NCI-H2171 treated with DMSO at 0.1 percent for 48 hours (cell line): ENCODE results near the gene AOC3.
"Not testable (repeated sequence)": the region's sequence is repeated elsewhere in the genome, so short reads cannot be mapped to it uniquely, and the experiment has no call there.

Experiments
- DNase-seq: peaks from one replicate; lab custom pipeline; 2025; lab: John Stamatoyannopoulos, UW

AOC3 gene

GRCh38 chr17:42844271-42844670 lies 6.7 kb upstream of the AOC3 start, which contains the start of gene AOC2:
Gene AOC2 (plus strand): TSS chr17:42844580. CDS start chr17:42844627, 47 bp downstream.
- DNase-seq = no peak

- no peak for DNase-seq
These were observed 6.0 kb upstream of the AOC3 start for GRCh38 chr17:42844761-42845555.

DNA sequence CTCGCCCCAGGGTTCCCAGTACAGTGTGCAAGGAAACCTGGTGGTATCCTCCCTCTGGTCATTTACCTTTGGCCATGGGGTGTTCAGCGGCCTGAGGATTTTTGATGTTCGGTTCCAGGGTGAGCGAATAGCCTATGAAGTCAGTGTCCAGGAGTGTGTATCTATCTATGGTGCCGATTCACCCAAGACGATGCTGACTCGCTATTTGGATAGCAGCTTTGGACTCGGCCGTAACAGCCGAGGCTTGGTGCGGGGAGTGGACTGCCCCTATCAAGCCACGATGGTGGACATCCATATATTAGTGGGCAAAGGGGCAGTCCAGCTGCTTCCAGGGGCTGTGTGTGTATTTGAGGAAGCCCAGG lies 5.5 kb upstream of the AOC3 start:
- DNase-seq = no peak

DNA sequence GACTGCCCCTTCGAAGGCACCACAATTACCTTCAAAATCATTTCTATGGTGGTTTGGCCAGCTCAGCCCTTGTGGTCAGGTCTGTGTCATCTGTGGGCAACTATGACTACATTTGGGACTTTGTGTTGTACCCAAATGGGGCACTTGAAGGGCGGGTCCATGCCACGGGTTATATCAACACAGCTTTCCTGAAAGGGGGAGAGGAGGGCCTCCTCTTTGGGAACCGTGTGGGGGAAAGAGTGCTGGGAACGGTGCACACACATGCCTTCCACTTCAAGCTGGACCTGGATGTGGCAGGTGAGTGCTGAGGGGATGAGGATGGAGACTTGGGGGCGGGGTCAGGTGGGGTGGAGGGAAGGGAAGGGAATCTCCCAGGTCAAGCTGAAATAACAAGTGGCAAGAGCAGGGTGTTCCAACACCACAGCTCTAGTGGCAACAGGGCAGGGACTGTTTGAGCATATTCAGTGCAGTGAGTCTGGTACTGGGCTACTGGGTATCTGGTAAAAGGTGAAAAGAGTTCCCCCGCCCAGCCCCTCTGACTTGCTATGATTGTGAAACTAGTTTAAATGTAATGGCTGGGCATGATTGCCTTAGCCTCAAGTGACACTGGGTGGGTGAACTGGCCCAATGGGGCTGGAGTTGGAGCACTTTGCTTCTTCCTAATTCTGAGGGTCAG lies 4.9 kb upstream of the AOC3 start:
- DNase-seq = no peak

GRCh38 chr17:42846594-42847280 lies 4.3 kb upstream of the AOC3 start:
- DNase-seq = no peak

DNA sequence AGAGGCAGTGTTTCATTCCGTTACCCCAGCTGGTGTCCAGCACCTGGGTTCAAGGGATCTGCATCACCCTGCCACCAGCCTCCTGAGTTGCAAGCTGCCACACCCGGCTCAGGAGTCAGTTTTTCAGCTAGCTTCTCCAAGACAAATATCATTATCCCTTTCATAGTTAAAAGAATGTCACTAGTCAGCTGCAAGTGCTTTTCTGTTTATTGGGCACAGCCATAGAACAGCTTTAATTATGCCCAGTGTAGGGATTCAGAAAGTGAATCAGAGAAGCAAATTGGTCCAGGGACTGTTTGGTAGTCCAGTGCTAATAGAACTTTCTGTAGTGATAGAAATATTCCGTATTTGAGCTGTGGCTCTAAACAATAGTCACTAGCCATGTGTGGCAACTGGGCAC lies 2.9 kb upstream of the AOC3 start:
- DNase-seq = no peak

DNA sequence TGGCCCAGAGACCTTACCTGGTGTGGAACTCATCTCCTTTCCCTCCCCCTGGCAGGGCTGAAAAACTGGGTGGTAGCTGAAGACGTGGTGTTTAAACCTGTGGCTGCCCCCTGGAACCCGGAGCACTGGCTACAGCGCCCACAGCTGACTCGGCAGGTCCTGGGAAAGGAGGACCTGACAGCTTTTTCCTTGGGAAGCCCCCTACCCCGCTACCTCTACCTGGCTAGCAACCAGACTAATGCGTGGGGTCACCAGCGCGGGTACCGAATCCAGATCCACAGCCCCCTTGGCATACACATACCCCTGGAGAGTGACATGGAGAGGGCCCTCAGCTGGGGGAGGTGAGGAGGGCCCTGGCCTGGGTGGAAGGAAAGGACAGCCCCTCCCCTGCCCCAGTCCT lies 2.0 kb upstream of the AOC3 start:
- DNase-seq = no peak

GRCh38 chr17:42849451-42850181 lies 1.4 kb upstream of the AOC3 start:
- no peak for DNase-seq

DNA sequence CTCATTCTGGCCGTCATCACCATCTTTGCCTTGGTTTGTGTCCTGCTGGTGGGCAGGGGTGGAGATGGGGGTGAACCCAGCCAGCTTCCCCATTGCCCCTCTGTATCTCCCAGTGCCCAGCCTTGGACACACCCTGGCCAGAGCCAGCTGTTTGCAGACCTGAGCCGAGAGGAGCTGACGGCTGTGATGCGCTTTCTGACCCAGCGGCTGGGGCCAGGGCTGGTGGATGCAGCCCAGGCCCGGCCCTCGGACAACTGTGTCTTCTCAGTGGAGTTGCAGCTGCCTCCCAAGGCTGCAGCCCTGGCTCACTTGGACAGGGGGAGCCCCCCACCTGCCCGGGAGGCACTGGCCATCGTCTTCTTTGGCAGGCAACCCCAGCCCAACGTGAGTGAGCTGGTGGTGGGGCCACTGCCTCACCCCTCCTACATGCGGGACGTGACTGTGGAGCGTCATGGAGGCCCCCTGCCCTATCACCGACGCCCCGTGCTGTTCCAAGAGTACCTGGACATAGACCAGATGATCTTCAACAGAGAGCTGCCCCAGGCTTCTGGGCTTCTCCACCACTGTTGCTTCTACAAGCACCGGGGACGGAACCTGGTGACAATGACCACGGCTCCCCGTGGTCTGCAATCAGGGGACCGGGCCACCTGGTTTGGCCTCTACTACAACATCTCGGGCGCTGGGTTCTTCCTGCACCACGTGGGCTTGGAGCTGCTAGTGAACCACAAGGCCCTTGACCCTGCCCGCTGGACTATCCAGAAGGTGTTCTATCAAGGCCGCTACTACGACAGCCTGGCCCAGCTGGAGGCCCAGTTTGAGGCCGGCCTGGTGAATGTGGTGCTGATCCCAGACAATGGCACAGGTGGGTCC lies 607 bp downstream of the AOC3 start:
- not testable (repeated sequence) for DNase-seq

DNA sequence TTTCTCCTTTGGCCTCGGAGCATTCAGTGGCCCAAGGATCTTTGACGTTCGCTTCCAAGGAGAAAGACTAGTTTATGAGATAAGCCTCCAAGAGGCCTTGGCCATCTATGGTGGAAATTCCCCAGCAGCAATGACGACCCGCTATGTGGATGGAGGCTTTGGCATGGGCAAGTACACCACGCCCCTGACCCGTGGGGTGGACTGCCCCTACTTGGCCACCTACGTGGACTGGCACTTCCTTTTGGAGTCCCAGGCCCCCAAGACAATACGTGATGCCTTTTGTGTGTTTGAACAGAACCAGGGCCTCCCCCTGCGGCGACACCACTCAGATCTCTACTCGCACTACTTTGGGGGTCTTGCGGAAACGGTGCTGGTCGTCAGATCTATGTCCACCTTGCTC lies 1.4 kb downstream of the AOC3 start:
- no peak for DNase-seq

GRCh38 chr17:42853004-42853403 lies 2.0 kb downstream of the AOC3 start:
- no peak for DNase-seq

- no peak for DNase-seq
These were observed 2.6 kb downstream of the AOC3 start for GRCh38 chr17:42853597-42853967.

DNA sequence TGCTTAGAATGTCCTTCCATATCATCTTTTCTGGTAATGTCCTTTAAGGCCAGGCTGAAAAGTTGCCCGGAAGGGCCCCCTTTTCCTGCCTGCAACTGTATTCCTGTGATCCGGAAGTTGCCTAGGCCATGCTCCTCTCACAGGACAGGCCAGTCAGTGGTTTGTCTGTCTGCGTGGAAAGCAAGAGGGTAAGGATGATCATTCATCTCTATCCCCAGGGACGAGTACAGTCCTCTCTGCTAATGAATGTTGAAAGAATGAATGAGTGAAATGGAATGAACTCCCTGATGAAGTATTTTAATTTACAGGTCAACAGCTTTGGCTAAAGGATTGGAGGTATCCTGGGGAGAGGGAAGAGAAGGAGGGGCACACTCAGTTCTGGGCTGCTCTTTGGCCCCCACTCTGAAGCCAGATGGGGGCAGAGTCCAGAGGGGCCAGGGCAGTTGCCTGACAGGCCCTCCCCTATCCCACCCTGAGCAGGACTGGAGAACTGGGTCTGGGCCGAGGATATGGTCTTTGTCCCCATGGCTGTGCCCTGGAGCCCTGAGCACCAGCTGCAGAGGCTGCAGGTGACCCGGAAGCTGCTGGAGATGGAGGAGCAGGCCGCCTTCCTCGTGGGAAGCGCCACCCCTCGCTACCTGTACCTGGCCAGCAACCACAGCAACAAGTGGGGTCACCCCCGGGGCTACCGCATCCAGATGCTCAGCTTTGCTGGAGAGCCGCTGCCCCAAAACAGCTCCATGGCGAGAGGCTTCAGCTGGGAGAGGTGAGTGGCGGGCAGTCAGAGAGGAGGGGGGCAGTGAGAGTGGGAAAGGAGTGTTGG lies 3.2 kb downstream of the AOC3 start:
- DNase-seq = no peak

- no peak for DNase-seq
These were observed 4.1 kb downstream of the AOC3 start for GRCh38 chr17:42855048-42855596.

GRCh38 chr17:42856093-42856492 lies 5.1 kb downstream of the AOC3 start:
- not testable (repeated sequence) for DNase-seq

DNA sequence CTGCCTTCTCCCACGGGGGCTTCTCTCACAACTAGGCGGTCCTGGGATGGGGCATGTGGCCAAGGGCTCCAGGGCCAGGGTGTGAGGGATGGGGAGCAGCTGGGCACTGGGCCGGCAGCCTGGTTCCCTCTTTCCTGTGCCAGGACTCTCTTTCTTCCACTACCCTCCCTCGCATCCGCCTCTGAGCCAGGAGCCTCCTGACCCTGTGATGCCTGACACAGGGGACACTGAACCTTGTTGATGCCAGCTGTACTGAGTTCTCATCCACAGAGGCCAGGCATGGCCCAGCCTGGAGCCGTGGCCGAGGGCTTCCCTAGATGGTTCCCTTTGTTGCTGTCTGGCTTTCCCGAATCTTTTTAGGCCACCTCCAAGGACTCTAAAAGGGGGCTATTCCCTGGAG lies 5.5 kb downstream of the AOC3 start:
- not testable (repeated sequence) for DNase-seq

- DNase-seq = no peak
These were observed 6.4 kb downstream of the AOC3 start for GRCh38 chr17:42857389-42857788.

- no peak for DNase-seq
These were observed 14.7 kb downstream of the AOC3 start for GRCh38 chr17:42865638-42866094.

GRCh38 chr17:42866216-42866615 lies 15.2 kb downstream of the AOC3 start:
- DNase-seq = no peak
